Calu3 (cell line): ENCODE data around the gene MAML3. TPM values are rescaled to one million over a fixed set of nuclear protein-coding genes. Genes with fewer than 3 reads are reported as not detected.

Experiments
- BruUV-seq: library from RNA; stranded (reverse); fragments of 400-500 nt; replicated peaks from 2 replicates; lab custom pipeline; 2021; lab: Mats Ljungman, UMichigan
- CTCF ChIA-PET: fragments of 300-600 bp; sonication (Branson Sonifier 250); formaldehyde crosslinking; loops from one replicate; lab custom pipeline; 2022; ENCODE audit warnings: antibody characterized with exemption; lab: Charles Lee
- DNase-seq: peaks from one replicate; pipeline ENCODE4 v3.0.0; 2022
- H3K27ac Mint-ChIP-seq: one replicate; pipeline ENCODE4 v1.8.0; 2022; ENCODE audit warnings: mixed read lengths; ENCODE audit not compliant: unreplicated experiment
- H3K27me3 Mint-ChIP-seq: one replicate; pipeline ENCODE4 v1.8.0; 2022; ENCODE audit warnings: mixed read lengths; ENCODE audit not compliant: unreplicated experiment
- H3K36me3 Mint-ChIP-seq: one replicate; pipeline ENCODE4 v1.8.0; 2022; ENCODE audit warnings: mild to moderate bottlenecking, moderate library complexity, mixed read lengths; ENCODE audit not compliant: insufficient read depth, unreplicated experiment
- H3K4me1 Mint-ChIP-seq: one replicate; pipeline ENCODE4 v1.8.0; 2022; ENCODE audit warnings: mild to moderate bottlenecking, low read depth, mixed read lengths; ENCODE audit not compliant: unreplicated experiment
- H3K4me3 Mint-ChIP-seq: one replicate; pipeline ENCODE4 v1.8.0; 2022; ENCODE audit warnings: mild to moderate bottlenecking, low read depth, moderate library complexity, mixed read lengths; ENCODE audit not compliant: unreplicated experiment
- H3K9me3 Mint-ChIP-seq: one replicate; pipeline ENCODE4 v1.8.0; 2022; ENCODE audit warnings: low read depth, mixed read lengths; ENCODE audit not compliant: unreplicated experiment
- intact Hi-C: fragments of 100-400 bp; cut with micrococcal nuclease; formaldehyde crosslinking; loops from one replicate; pipeline ENCODE4 v1.10.0; 2022; ENCODE audit not compliant: unreplicated experiment
- total RNA-seq: library from RNA; stranded (reverse); gene quantifications from 2 replicates; pipeline ENCODE4 v1.2.3, GENCODE V29; 2022
- TF ChIP-seq, protein P1 (sequence below): fragments of 200-600 bp; IDR thresholded peaks from one replicate; pipeline ENCODE4 v1.8.0; 2022; ENCODE audit warnings: antibody characterized with exemption; ENCODE audit not compliant: unreplicated experiment

Gene MAML3
- total RNA-seq, 1 experiment from 2014 or later: 4.0 TPM

DNA sequence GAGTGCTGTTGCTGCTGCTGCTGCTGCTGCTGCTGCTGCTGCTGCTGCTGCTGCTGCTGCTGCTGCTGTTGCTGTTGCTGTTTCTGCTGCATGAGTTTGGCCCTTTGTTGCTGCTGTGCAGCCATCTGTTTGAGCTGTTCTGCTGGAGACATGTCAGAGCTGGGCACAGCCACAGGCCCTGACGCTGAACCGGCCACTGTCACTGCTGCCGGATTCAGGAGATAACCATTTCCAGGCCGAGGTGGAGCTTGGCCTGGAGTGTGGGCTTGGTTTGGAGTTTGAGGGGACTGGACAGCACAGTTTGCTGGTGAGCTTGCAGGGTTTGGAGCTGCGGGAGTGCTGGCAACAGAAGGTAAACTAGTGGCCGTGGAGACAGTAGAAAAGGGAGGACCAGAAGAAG is 264.1 kb downstream of the MAML3 start:
- TF ChIP-seq, protein P1, sequence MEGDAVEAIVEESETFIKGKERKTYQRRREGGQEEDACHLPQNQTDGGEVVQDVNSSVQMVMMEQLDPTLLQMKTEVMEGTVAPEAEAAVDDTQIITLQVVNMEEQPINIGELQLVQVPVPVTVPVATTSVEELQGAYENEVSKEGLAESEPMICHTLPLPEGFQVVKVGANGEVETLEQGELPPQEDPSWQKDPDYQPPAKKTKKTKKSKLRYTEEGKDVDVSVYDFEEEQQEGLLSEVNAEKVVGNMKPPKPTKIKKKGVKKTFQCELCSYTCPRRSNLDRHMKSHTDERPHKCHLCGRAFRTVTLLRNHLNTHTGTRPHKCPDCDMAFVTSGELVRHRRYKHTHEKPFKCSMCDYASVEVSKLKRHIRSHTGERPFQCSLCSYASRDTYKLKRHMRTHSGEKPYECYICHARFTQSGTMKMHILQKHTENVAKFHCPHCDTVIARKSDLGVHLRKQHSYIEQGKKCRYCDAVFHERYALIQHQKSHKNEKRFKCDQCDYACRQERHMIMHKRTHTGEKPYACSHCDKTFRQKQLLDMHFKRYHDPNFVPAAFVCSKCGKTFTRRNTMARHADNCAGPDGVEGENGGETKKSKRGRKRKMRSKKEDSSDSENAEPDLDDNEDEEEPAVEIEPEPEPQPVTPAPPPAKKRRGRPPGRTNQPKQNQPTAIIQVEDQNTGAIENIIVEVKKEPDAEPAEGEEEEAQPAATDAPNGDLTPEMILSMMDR: no peak
- no peak for DNase-seq
- intact Hi-C loops: no loop called here
- H3K9me3 Mint-ChIP-seq: no peaks in the 10 kb centered on the region
- H3K27me3 Mint-ChIP-seq: no peaks in the 10 kb centered on the region
- H3K4me1 Mint-ChIP-seq: no peaks in the 10 kb centered on the region
- CTCF ChIA-PET: no interaction called here
- no TSS peak for BruUV-seq
- H3K4me3 Mint-ChIP-seq: no peak overlapping the region
- no peaks in the 10 kb centered on the region for H3K36me3 Mint-ChIP-seq
- H3K27ac Mint-ChIP-seq: no peak overlapping the region

DNA sequence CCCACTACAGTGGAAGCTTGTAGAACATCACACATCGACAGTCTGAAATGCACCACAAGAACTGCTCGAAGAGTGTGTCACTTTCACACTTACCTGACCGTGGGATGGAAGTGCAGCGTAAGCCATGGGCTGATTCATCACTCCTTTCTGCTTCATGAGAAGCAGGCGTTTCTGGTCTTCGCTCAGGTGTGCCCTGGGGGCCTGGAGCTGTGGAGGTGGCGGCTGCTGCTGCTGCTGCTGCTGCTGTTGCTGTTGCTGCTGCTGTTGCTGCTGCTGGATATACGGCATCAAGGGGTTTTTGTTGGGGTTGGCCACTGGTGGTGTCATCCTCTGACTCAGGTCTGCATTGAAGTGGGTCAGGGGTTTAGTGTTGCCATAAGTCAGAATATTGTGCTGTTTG is 264.7 kb downstream of the MAML3 start:
- no peak for DNase-seq
- H3K9me3 Mint-ChIP-seq: no peaks in the 10 kb centered on the region
- no TSS peak for BruUV-seq
- TF ChIP-seq, protein P1: no peak
- no peaks in the 10 kb centered on the region for H3K4me1 Mint-ChIP-seq
- H3K4me3 Mint-ChIP-seq: no peak overlapping the region
- H3K27me3 Mint-ChIP-seq: no peaks in the 10 kb centered on the region
- CTCF ChIA-PET: no interaction called here
- H3K27ac Mint-ChIP-seq: no peak overlapping the region
- H3K36me3 Mint-ChIP-seq: no peaks in the 10 kb centered on the region
- intact Hi-C loops: no loop called here

DNA sequence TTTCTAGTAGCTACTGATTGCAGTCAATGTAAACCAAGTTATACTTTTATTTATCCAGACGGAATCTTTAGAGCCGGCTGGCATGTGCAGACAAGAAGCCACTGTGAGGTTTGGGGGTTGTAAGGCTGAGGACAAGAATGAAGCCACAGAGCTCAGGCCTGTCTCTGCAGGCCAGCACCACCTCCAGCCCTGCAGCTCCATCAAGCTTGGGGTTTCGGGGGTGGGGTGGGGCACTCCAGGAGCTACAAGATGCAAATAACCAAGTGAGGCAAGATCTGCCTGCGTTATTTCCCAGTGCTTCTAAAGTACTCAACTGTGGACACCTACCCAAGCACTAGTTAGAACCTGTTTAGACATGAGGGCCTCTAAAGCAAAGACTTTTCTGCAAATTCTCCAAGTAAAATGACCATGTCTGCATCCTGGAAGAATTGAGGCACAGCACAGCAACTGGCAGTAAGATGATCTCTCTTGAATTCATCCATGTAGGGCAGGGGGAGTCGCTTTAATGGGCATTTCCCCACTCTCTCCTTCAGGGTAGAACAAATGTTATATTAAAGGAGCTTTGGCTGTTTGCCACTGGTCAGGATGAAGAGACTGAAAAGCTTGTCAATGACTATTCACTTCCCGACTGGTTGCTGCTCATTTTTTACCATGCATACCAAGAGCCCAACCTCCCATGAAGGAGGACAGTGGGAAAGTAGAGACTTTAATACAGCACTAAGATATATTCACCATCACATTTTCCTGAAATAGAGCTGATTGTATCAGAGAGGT is 265.8 kb downstream of the MAML3 start:
- H3K36me3 Mint-ChIP-seq: no peaks in the 10 kb centered on the region
- no peaks in the 10 kb centered on the region for H3K4me1 Mint-ChIP-seq
- no peak overlapping the region for H3K27ac Mint-ChIP-seq
- no TSS peak for BruUV-seq
- no peak overlapping the region for H3K4me3 Mint-ChIP-seq
- CTCF ChIA-PET: no interaction called here
- DNase-seq: no peak
- TF ChIP-seq, protein P1: no peak
- no peaks in the 10 kb centered on the region for H3K27me3 Mint-ChIP-seq
- H3K9me3 Mint-ChIP-seq: no peaks in the 10 kb centered on the region
- intact Hi-C loops: no loop called here

DNA sequence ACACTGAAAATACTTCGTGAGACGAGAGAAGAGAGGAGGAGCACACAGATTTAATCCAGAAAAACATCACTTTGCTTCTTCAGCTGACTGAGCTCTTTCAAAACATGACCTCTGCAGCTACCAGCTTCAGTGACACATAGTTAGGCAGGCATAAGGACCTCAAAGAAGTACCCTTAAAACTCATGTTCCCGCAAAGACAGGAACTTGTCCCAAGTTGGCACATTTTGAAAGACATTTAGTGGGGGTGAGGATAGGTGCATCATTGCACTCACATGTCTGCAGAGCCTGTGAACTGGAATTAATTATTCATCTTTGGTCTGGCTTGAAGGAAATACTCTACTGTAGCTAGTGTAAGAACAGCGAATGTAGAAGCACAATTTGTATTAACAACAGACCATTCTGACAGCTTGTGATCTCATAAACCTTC is 266.6 kb downstream of the MAML3 start:
- TF ChIP-seq, protein P1: no peak
- H3K9me3 Mint-ChIP-seq: no peaks in the 10 kb centered on the region
- no peak for DNase-seq
- CTCF ChIA-PET: no interaction called here
- no peaks in the 10 kb centered on the region for H3K4me1 Mint-ChIP-seq
- H3K4me3 Mint-ChIP-seq: no peak overlapping the region
- H3K27me3 Mint-ChIP-seq: no peaks in the 10 kb centered on the region
- BruUV-seq: no TSS peak
- no peaks in the 10 kb centered on the region for H3K36me3 Mint-ChIP-seq
- H3K27ac Mint-ChIP-seq: no peak overlapping the region
- intact Hi-C loops: no loop called here
